Lower leg skin (tissue), 3 donors: ENCODE results near the gene UNC13C.

ENCODE experiments used
- CTCF ChIP-seq, 3 donors: fragments of 450-650 bp; IDR thresholded peaks; one replicate each; pipeline ENCODE4 v1.5.1; 2016; ENCODE audit warnings: antibody characterized with exemption in 3 of 3, mild to moderate bottlenecking in 3 of 3, moderate library complexity in 2 of 3
- POLR2A ChIP-seq, 2 donors: fragments of 450-650 bp; IDR thresholded peaks; one replicate each; pipeline ENCODE4 v1.6.1; 2016 to 2017; ENCODE audit warnings: antibody characterized with exemption in 2 of 2, mild to moderate bottlenecking in 1 of 2, moderate library complexity in 1 of 2

- TF ChIP-seq POLR2A (IDR thresholded peaks at IDR 0.05) (no peak), CTCF (IDR thresholded peaks at IDR 0.05) (no peak)
Observed at GRCh38 chr15:54550954-54551353, 572.7 kb downstream of the UNC13C start.
